ENCODE measurements around the gene TPSD1.

DNA sequence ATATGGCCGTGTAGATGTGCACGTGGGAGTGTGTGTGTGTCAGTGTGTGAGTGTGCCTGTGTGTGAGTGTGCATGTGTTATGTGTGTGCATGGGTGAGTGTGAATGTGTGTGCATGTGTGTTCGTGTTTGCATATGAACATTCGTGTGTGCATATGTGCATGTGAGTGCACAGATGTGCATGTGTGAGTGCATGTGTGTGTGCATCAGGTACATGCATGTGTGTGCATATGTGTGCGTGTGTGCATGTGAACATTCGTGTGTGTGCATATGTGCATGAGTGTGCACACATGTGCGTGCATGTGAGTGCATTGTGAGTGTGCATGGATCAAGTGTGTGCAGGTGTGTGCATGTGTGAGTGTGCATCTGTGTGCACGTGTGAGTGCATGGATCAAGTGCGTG is 17.9 kb upstream of the TPSD1 start:
- TF ChIP-seq EZH2 (IDR thresholded peaks at IDR 0.05): no peak
- TF ChIP-seq POLR2AphosphoS5 (IDR thresholded peaks at IDR 0.05; ENCODE audit: borderline replicate concordance, low read depth, low read length): no peak

Measured in SK-N-MC (cell line).